Heart left ventricle (tissue), 16 donors: Measurements from ENCODE around the gene NSMCE1. TPM values are rescaled to one million over a fixed set of nuclear protein-coding genes. Genes with fewer than 3 reads are reported as not detected.
A peak's percentile ranks its signal among the peaks of the same experiment; 100 is the strongest.

Experiments used
- ATAC-seq, 4 donors: fragments of 200-7000 bp; cut with Tn5 transposase; one replicate each; pipeline ENCODE4 v1.9.1; 2020 to 2022; ENCODE audit warnings: moderate library complexity in 4 of 4, mild to moderate bottlenecking in 3 of 4, moderate number of reproducible peaks in 1 of 4
- DNase-seq, 5 donors: peaks; one replicate each; pipeline ENCODE4 v3.0.0-alpha.2; 2020
- H3K27ac ChIP-seq, 12 donors: fragments of 200-600 bp; sonication (generic) in 4 of 12; one replicate each; pipeline versions ENCODE4 v1.5.0 to v1.8.0; 2016 to 2022; ENCODE audit warnings: mild to moderate bottlenecking in 2 of 12
- H3K27me3 ChIP-seq, 9 donors: fragments of 200-600 bp; sonication (generic) in 2 of 9; one replicate each; pipeline versions ENCODE4 v1.5.1 to v1.8.0; 2016 to 2022; ENCODE audit warnings: mild to moderate bottlenecking in 3 of 9
- H3K36me3 ChIP-seq, 9 donors: fragments of 200-600 bp; sonication (generic) in 2 of 9; one replicate each; pipeline versions ENCODE4 v1.5.0 to v1.8.0; 2018 to 2022; ENCODE audit warnings: mild to moderate bottlenecking in 2 of 9
- H3K4me1 ChIP-seq, 12 donors: fragments of 200-600 bp; sonication (generic) in 4 of 12; one replicate each; pipeline versions ENCODE4 v1.5.0 to v1.8.0; 2016 to 2022; ENCODE audit warnings: mild to moderate bottlenecking in 3 of 12
- H3K4me3 ChIP-seq, 12 donors: fragments of 200-600 bp; sonication (generic) in 4 of 12; one replicate each; pipeline versions ENCODE4 v1.5.0 to v1.8.0; 2017 to 2022; ENCODE audit warnings: mild to moderate bottlenecking in 9 of 12, moderate library complexity in 4 of 12
- H3K9me3 ChIP-seq, 12 donors: fragments of 200-600 bp; sonication (generic) in 4 of 12; one replicate each; pipeline versions ENCODE4 v1.5.0 to v1.8.0; 2016 to 2022; ENCODE audit warnings: mild to moderate bottlenecking in 1 of 12
- POLR2A ChIP-seq, 2 donors: fragments of 450-650 bp; IDR thresholded peaks; one replicate each; pipeline ENCODE4 v1.6.1; 2017; ENCODE audit warnings: antibody characterized with exemption in 2 of 2, mild to moderate bottlenecking in 2 of 2, moderate library complexity in 2 of 2
- WGBS, 4 donors: extraction: QIAGEN DNeasy Blood & Tissue Kit in 2 of 4; methylation state at CpG; one replicate each; pipeline versions ENCODE4 v1.1.5 to v1.1.7; 2013 to 2018; 5-methylcytosine and 5-hydroxymethylcytosine counted together
- intact Hi-C, 10 donors: fragments of 100-400 bp; cut with DNase I; formaldehyde crosslinking; loops; one replicate each; pipeline versions ENCODE4 v1.11.1 to v1.14.2; 2022
- polyA plus RNA-seq, 2 donors: library from polyadenylated mRNA; stranded (reverse); fragments of 200-250 nt; gene quantifications; one replicate each; pipeline ENCODE4 v1.2.3, GENCODE V29; 2013
- total RNA-seq, 9 donors: library from RNA; depleted of rRNA in 2 of 9; stranded (reverse); fragments of >200 nt in 2 of 9; fragmentation: NEBNext Ultra II Directional in 3 of 9; extraction: Animal tissue kit (Norgen Biotek cat#: 25700) in 3 of 9; gene quantifications; one replicate each; pipeline versions ENCODE4 v1.1.0 to v1.2.4, GENCODE V29; 2016 to 2023
- TF ChIP-seq, protein P1 (sequence below), 12 donors: fragments of 200-600 bp; sonication (generic) in 4 of 12; IDR thresholded peaks; one replicate each; pipeline versions ENCODE4 v1.5.0 to v1.8.0; 2018 to 2022; ENCODE audit warnings: antibody characterized with exemption in 12 of 12, mild to moderate bottlenecking in 5 of 12
- donor health status: ischemic (EF 13 %, LVEDD 7.1; RV severe dilation, severe dysfunction).
- donor health status: healthy with polysubstance abuse.
- donor health status: DM: no; HTN: yes; CAD: no.
- donor health status: DM: no; HTN: no; CAD: no.
- donor health status: ischemic (EF 25% LVEDD 6.9; RV normal size, moderate dysfunction).
- donor health status: ischemic (EF 25% LVEDD 5.7; RV mildly dilated, moderate dysfunction).
- donor health status: healthy.
- donor health status: DM: yes; HTN: yes; CAD: no.
- donor health status: ischemic (EF 35%, LVEDD 5.7; RV mildly dilated, moderate dysfunction).
- donor health status: nonischemic (EF 11% LVEDD 7.7; RV severe dilation, severe dysfunction).
- donor health status: DM: yes; HTN: yes; CAD: no.
- donor health status: PGD.
- donor health status: ischemic (EF 29% LVEDD 5.4; RV normal size, mild dysfunction).
- donor health status: nonischemic (EF 23%, LVEDD 6.1; RV moderate dilation, normal function).

NSMCE1 gene
- total and polyA plus RNA-seq, 11 donors, result 29.6 to 48.7 (median 37.1) TPM

DNA sequence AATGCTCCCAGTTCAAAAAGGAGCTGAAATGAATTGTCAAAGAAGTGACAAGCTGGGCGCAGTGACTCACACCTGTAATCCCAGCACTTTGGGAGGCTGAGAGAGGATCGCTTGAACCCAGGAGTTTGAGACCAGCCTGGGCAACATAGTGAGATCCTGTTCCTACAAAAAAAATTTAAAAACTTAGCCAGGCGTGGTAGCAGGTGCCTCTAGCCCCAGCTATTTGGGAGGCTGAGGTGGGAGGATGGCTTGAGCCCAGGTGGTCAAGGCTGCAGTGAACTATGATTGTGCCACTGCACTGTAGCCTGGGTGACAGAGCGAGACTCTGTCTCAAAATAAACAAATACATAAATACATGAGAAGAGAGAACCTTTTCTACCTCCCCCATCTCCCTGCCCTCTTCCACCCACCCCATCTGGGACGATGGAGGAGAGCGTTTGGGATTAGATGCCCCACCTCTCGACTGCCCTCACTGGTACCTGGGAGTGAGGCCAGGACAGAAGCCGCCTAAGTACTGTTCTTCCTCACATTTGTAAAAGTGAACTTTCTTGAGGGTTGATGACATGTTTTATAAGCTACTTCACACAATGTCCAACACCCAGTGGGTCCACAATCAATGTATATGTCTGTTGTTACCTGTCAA lies 47.6 kb upstream of the NSMCE1 start:
- no peak for DNase-seq
- Histone ChIP-seq H3K36me3 (peaks cover 0 to 17% (median 0%) of the 10 kb centered on the region in 9 donors), H3K4me3 (peak overlapping the region in 8 of 12 donors; percentile 21 to 99 (median 91))

DNA sequence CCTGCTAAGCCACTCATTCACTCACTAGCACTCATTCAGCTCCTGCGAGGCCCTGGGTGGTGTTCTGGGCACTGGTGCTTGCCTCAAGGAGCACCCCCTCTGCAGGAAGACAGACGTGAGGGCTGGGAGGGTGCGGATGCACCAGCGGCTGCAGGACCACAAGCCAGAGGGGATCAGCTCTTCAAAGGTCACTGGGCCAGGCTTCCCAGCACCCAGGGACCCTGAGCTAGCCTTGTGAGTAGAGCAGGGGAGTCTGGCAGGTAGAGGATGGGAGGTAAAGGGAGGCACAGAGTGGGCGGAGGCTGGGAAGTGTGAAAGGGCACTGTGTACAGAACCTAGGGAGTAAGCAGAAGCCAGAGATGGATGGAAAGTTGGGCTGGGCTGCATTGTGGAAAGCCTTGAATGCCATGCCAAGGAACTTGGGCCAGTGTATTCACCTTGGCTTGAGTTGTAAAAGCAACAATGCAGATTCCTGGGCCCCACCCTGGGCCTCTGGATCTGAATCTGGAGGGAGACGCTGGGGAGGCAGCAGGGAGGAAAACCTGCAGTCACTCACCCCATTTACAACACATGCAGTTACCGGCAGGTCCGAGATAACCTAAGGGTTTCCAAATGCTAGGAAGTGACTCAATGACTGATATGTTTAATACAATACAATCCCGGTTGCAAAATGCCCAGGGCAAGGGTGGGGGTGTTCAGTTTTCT lies 46.9 kb upstream of the NSMCE1 start:
- Histone ChIP-seq H3K9me3 (no peaks in the 10 kb centered on the region), H3K4me1 (peaks cover 4 to 72% (median 30%) of the 10 kb centered on the region in 12 donors), H3K4me3 (peak overlapping the region in 11 of 12 donors; percentile 63 to 99 (median 89)), H3K27me3 (peaks cover 0 to 10% (median 0%) of the 10 kb centered on the region in 9 donors), H3K36me3 (peaks cover 0 to 17% (median 0%) of the 10 kb centered on the region in 9 donors), H3K27ac (peak overlapping the region in 11 of 12 donors; percentile 89 to 99 (median 96))
- intact Hi-C loops, result loop anchor here in 7 of 10 donors (5.0 to 10.0 kb wide), 5 partner anchors 48 to 81 kb away; partner anchors contain the start of gene NSMCE1 (in 1 of the 7)
- 29 to 42% (median 30%) methylated on average over 9 of the region's 9 CpGs for WGBS, 4 donors
- TF ChIP-seq, protein P1, sequence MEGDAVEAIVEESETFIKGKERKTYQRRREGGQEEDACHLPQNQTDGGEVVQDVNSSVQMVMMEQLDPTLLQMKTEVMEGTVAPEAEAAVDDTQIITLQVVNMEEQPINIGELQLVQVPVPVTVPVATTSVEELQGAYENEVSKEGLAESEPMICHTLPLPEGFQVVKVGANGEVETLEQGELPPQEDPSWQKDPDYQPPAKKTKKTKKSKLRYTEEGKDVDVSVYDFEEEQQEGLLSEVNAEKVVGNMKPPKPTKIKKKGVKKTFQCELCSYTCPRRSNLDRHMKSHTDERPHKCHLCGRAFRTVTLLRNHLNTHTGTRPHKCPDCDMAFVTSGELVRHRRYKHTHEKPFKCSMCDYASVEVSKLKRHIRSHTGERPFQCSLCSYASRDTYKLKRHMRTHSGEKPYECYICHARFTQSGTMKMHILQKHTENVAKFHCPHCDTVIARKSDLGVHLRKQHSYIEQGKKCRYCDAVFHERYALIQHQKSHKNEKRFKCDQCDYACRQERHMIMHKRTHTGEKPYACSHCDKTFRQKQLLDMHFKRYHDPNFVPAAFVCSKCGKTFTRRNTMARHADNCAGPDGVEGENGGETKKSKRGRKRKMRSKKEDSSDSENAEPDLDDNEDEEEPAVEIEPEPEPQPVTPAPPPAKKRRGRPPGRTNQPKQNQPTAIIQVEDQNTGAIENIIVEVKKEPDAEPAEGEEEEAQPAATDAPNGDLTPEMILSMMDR (IDR thresholded peaks at IDR 0.05), result no peak
- TF ChIP-seq POLR2A (IDR thresholded peaks at IDR 0.05), result peak in 1 of 2 donors; percentile 9
- ATAC-seq, result peak; percentile 23 to 73 (median 63)
- peak; percentile 46 to 82 (median 49) for DNase-seq

More for the DNA sequence above, 47.6 kb upstream of the NSMCE1 start:
- peaks cover 0 to 10% (median 0%) of the 10 kb centered on the region in 9 donors for H3K27me3 ChIP-seq
- 62 to 77% (median 72%) methylated on average over 8 of the region's 8 CpGs for WGBS, 4 donors
- H3K27ac ChIP-seq, result peak overlapping the region in 11 of 12 donors; percentile 43 to 99 (median 96)
- no peak for TF ChIP-seq POLR2A (IDR thresholded peaks at IDR 0.05)
- H3K9me3 ChIP-seq, result no peaks in the 10 kb centered on the region
- peaks cover 4 to 78% (median 30%) of the 10 kb centered on the region in 12 donors for H3K4me1 ChIP-seq
- intact Hi-C loops, result loop anchor here in 7 of 10 donors (5.0 to 10.0 kb wide), 5 partner anchors 49 to 81 kb away; partner anchors contain the start of gene NSMCE1 (in 1 of the 7)
- ATAC-seq, result no peak

DNA sequence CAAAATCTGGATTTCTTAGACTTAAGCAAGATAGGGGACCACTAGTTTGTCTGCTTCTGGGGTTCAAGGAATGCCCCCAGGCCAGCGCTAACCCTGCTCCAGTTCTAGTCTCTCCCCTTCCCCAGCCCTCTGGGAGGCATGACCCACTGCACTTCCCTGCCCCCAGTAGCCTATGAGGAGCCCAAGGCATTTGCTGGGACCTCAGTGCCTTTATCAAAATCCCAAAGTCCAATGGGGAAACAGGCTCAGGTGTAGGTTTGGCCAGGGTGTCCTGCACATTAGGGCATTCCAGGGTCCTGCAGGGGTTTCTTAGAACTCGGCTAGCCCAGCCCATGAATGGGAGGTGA lies 46.4 kb upstream of the NSMCE1 start:
- DNase-seq (no peak), ATAC-seq (no peak)
- Histone ChIP-seq H3K4me1 (peaks cover 4 to 66% (median 30%) of the 10 kb centered on the region in 12 donors), H3K36me3 (peaks cover 0 to 15% (median 0%) of the 10 kb centered on the region in 9 donors), H3K27ac (peak overlapping the region in 11 of 12 donors; percentile 89 to 99 (median 96)), H3K27me3 (peaks cover 0 to 10% (median 0%) of the 10 kb centered on the region in 9 donors), H3K9me3 (no peaks in the 10 kb centered on the region), H3K4me3 (peak overlapping the region in 11 of 12 donors; percentile 63 to 99 (median 89))
- TF ChIP-seq, protein P1 (IDR thresholded peaks at IDR 0.05), result no peak
- no peak for TF ChIP-seq POLR2A (IDR thresholded peaks at IDR 0.05)
- intact Hi-C loops, result loop anchor here in 7 of 10 donors (5.0 to 10.0 kb wide), 6 partner anchors 48 to 80 kb away; partner anchors contain the start of gene NSMCE1 (in 2 of the 7)
- 57 to 80% (median 71%) methylated on average over 2 of the region's 2 CpGs for WGBS, 4 donors

DNA sequence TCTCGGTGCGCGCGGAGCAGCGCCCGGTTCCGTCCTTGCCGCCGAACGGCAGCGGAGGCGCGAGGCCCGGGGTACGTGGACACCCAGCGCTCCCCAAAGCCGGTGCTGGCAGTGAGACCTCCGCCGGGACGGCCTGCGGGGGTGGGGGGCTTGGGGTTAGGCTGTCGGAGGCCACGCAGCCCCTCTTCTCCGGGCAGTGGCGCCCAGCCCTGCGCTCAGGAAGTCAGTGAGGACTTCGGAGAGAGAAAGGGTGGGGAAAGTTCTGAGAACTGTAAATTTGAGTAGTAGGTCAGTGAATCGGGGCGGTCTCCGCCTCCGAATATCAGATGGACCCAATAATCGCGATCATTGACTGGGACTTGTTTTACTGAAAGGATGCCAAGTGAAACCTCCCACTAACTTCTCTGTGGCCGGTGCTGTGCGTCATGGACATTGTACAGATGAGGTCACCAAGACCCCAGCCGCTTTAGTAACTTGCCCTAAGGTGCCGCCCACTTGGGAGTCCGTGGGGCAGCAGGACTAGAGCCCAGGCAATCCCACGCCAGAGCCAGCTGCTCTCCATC lies 45.7 kb upstream of the NSMCE1 start:
- Histone ChIP-seq H3K4me1 (peaks cover 4 to 59% (median 30%) of the 10 kb centered on the region in 12 donors), H3K4me3 (peak overlapping the region; percentile 63 to 99 (median 86)), H3K27me3 (peaks cover 0 to 10% (median 0%) of the 10 kb centered on the region in 9 donors), H3K36me3 (peaks cover 0 to 7% (median 0%) of the 10 kb centered on the region in 9 donors), H3K9me3 (no peaks in the 10 kb centered on the region), H3K27ac (peak overlapping the region; percentile 89 to 99 (median 96))
- no peak for TF ChIP-seq POLR2A (IDR thresholded peaks at IDR 0.05)
- TF ChIP-seq, protein P1 (IDR thresholded peaks at IDR 0.05), result no peak
- DNase-seq (peak; percentile 63 to 78 (median 72)), ATAC-seq (peak; percentile 14 to 81 (median 46))
- 1 to 4% (median 2%) methylated on average over 12 to 39 of the region's 39 CpGs for WGBS, 4 donors
- intact Hi-C loops, result loop anchor here in 5 of 10 donors (5.0 to 10.0 kb wide), 4 partner anchors 47 to 79 kb away; partner anchors contain the start of gene NSMCE1 (in 1 of the 5)
